IPS-18c (cell line): ENCODE measurements around the gene CD79A.

ENCODE experiments used
- H3K4me3 ChIP-seq: 2 replicates; pipeline ENCODE4 v1.7.0; 2013; ENCODE audit warnings: low read depth, mild to moderate bottlenecking, low read length, moderate library complexity; ENCODE audit not compliant: insufficient read depth
- H3K9me3 ChIP-seq: one replicate; pipeline ENCODE4 v1.6.1; 2013; ENCODE audit warnings: mild to moderate bottlenecking, low read length, moderate library complexity; ENCODE audit not compliant: control insufficient read depth, insufficient read depth

CD79A gene

DNA sequence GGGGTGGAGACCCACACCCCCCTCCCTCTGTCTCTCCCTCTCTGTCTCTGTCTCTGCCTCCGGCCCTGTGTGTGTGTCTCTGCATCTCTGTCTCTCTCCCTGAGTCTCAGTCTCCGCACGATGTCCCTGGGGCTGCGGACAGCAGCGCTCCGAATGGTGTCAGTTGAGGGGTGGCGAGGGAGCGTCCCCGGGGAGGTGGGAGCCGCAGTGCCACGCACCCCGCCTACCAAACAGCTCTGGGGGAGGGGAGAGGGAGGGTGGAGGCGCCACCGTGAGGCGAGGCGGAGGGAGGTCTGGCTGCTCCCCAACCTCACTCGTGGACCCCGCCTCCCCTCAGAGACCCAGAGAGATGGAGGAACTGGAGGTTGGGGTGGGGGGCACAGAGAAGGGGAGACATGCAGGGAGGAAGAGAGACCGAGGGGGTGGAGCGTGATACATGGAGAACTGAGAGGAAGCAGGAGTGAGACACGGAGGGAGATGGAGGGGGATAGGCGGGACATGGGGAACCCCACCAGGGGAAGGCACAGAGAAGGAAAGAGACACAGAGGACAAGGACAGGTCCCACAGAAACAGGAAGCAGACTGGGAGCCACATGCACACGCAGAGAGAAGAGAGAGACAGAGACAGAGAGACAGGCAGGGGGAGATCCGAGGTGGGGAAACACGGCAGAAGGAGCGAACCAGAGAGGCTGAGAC lies 44.0 kb downstream of the CD79A start:
- no peak overlapping the region for H3K4me3 ChIP-seq

DNA sequence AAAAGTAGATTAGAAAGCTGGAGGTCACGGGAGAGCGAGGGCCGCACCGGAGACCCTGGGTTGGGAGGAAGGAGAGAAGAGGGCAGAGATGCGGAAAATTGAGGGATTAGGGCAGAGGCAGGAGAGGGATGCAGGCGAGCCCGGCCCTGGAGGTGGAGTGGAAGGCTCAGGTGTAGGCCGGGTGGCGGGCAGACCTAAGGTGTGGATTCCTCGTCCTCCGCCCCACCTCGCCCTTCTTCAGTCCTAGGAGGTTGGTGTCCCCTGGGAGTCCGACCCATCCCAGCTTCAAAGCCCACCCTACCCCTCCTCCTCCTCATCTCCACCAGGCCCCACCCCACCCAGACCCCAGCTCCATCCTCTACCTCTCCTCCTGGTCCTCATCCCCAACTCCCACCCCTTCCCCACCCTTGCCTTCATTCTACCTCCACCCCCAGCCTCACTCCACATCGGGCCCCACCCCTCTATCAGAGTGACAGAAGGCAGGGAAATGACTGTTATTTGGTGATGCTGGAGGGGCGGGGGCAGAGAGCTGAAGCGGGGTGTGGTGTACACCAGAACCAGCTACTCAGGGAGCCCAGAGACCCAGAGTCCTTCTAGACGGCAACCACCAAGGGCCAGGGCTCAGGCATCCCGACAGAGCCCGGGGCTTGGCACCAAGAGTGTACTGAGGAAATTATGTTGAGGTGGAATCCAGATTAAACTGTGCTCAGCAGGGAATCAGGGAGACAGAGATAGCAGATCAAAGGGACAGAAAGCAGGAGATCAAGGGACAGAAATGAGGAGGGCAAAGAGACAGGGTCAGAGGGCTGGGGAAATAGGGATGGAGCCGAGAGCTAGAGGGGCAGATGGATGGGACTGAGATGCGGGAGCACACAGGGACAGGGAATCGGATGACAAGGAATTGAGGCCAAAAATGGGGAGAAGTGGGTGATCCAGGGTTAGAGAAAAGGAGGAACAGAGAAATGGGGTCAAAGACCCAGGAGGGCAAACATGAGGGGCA lies 44.8 kb downstream of the CD79A start:
- no peak overlapping the region for H3K4me3 ChIP-seq

More for the DNA sequence above, 44.0 kb downstream of the CD79A start:
- no peaks in the 10 kb centered on the region for H3K9me3 ChIP-seq

DNA sequence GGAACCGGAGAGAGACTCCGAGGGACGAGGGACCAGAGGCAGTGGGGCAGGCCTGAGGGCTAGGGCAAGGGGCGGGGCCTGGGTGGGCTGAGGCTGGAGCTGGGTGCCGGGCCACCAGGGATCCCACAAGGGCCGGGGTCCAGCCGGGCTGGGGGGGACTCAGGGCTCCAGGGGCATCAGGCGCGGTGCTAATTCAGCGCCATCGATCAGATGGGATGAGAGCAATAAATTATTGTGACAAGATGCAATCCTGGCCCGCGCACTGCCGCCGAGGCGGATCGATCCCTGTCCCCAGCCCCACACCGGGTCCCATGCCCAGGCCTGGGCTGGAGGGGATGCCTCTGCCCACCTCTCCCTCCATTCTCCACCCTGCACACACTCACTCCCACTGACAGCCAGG lies 45.5 kb downstream of the CD79A start:
- H3K4me3 ChIP-seq = no peak overlapping the region
- no peaks in the 10 kb centered on the region for H3K9me3 ChIP-seq

More for the DNA sequence above, 44.8 kb downstream of the CD79A start:
- H3K9me3 ChIP-seq = no peaks in the 10 kb centered on the region

DNA sequence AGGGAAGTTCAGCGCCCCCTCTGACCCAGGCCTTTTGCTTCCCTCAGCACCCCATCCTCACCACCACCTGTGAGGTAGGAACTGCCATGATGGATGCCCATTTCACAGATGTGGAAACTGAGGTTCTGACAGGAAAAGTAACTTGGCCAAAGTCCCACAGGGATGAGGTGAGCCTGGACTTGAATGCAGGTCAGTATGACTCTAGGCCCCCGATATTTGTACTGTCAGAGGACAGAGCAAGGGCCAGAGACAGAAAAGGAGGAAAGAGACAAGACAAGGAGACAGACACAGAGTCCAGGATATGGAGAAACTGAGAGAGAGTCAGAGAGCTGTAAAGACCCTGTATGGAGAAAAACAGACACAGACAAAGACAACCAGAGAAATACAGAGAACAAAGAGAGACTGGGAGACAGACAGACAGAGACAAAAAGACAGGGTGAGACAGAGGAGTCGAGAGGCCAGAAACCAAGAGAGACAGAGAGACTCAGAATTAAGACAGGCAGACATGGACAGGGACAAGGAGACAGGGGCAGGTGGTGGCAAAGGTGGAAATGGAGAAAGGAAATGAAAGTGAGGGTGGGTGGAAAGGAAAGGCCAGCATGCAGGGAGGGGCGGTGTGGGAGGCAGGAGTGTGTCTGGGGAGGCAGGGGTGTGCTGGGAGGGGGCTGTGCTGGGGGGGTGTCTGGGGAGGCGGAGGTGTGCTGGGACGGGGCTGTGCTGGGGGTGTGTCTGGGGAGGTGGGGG lies 46.1 kb downstream of the CD79A start:
- Histone ChIP-seq H3K4me3 (no peak overlapping the region), H3K9me3 (no peaks in the 10 kb centered on the region)

DNA sequence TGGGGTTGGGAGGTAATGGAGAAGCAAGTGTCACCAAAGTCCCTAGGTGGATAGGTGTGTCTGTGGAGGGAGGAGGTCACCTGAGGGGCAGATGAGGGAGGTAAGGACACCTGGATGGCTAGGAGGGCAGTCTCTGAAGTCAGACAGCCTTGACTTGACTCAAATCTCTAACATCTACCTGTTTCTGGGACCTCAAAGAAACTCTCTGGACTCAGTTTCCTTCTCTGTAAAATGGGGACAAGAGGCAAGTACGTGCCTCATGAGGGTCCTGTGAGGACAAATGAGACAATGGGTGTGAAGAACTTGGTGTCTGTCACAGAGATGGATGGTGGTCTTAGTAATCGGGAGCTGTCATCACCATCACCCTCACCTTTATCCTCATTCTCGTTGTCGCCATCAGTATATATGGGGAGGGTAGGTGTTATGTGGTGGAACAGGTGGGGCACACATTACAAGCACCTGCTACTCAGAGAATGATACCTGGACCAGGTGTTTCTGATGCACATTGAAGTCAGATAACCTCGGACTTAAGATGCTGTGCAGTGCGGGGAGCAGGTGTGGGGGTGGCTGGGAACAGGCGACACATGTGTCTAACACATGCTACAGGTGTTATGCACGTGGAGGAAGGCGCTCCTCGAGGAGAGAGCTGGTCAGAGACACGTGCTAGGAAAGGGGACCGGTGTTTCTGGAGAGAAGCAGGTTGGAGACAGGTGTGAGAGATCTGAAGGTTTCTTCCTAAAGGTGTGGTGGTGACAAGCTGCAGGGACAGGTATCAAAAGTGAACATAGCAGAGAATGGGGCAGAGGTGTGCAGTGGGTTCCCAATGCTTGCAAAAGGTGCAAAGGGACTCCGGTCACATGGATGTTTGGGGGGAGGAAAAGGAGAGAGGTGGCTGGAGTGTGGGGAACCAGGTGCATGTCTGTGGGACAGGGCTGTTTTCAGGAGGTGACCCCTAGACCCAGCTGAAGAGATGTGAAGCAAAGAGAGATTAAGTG lies 47.4 kb downstream of the CD79A start:
- H3K4me3 ChIP-seq = no peak overlapping the region
- H3K9me3 ChIP-seq = no peaks in the 10 kb centered on the region

DNA sequence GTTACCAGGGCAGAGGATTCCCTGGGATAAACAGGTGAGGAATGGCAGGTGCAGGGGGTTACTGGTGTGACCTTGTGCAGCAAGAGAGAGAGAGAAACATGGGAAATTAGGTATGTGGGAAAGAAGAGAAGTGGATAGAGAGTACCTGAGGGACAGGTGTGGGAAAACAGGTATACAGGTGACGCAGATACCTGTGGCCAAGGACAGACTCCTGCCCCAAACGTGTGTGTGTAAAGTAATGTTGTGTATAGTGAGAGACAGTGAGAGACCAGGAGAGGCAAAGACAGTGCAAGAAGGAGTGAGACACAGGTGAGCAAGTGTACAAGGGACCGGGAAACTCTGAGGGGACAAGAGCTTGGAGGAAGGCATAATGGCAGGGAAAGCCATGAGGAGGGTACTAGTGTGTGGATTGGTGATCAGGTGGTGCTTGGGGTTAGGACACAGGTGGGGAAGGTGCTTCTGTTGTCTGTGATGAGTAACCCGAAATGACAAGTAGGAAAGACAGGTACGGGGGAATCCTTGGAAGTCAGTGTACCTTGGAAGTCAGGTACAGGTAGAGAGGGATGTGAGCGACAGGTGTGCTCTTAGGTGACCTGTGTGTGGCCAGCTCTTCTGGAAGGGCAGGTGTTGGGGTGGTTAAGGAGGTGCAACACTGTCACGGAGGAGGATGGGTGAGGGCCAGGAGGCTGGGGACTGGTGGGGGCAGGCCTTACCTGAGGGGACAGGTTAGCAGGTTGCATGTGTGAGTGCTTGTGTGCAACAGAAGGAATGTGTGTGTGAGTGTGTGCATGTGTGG lies 48.3 kb downstream of the CD79A start:
- no peak overlapping the region for H3K4me3 ChIP-seq
- no peaks in the 10 kb centered on the region for H3K9me3 ChIP-seq

DNA sequence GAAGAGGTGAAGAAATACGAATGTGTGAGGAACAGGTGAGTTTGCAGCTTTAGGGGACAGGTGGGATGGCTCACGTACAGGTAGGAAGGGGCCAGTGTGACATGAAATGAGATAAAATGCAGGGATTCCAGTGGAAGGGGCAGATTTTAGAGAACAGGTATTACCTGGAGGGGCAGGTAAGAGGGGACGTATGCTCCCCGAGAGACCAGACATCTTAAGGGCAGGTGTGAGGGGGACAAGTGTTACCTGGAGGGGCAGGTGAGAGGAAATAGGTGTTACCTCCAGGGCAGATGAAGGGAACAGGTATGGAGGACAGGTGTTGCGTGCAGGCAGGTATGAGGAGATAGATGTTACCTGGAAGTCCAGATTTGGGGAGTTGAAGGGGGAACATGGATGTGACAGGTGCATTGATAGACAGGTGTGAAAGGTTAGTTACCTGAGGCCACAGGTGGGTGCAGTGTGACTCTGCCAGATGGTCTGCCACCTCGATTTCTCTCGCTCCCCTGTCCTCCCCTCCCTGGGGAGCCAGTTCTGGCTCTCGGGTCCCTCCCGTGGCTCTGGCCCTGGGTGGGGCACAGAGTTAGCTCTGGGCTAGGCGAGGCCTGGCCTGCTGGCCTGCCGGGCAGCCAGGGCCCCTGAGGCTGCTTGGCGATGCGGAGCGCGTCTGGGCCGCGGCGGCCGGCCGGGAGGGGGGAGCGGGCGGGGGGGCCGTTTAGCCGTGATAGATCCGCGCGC lies 49.1 kb downstream of the CD79A start:
- Histone ChIP-seq H3K4me3 (no peak overlapping the region), H3K9me3 (no peaks in the 10 kb centered on the region)

DNA sequence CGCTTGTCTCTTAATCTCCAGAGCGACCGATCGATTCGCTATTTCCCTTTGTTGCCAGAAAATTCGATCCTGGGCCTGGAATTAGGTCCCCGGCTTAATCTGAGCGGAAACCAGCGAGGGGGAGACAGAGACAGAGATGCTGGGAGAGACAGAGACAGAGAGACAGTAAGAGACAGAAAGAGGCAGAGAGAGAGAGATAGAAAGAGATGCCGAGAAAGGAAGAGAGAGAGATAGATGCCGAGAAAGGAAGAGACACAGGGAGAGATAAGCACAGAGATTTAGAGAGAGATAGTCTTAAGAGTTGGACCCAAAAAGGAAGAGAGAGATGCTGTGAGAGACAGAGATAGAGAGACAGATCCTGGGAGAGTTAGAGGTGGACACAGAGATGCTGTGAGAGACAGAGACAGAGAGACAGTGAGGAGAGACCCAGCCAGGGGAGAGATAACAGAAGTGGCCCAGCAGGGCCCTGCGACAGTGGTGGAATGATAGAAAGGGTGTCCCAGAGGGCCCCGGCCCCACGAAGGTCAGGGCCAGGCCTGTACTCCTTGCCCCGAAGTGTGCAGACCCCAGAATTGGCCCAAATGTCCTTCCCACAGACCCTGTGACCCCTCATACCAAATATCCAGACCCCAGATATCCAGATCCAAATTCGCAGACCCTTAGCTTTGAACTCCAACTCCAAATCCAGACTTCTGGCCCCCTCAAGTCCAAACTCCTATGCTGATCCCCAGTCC lies 49.9 kb downstream of the CD79A start:
- H3K4me3 ChIP-seq = 0 out of 2 replicates have a peak overlapping the region, but pooled peaks have one; percentile 24
- no peaks in the 10 kb centered on the region for H3K9me3 ChIP-seq

DNA sequence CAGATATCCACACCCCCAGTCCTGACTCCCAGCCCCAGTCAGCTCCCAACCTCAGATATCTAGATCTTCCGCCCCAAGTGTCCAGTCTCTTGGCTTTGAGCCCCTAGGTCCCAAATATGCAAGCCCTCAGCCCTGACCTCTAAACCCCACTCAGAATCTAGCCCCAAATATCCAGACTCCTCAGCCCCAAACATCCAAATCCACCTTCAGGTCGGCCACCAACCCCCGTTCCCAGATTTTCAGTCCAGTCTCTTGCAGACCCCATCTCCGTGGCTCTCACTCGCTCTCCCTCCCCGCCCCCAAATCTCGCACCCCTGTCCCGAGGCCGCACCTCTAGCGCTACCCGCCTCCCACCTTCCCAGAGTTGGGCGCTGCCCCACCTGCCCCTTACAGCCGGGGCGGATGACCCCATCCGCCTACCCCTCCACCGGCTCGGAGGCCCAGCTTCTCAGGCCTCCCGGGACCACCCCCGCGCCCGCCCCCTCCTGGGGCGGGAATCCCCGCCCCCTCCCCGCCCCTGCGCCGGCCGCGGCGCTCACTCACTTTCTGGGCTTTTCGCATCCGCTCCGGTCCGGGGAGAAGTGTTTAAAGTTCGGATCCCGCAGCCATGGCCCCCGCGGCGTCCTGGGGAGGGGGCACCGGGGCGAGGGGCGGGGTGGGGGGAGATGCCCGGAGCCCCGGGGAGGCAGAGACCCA lies 50.6 kb downstream of the CD79A start:
- Histone ChIP-seq H3K9me3 (no peaks in the 10 kb centered on the region), H3K4me3 (peak overlapping the region; percentile 45)

DNA sequence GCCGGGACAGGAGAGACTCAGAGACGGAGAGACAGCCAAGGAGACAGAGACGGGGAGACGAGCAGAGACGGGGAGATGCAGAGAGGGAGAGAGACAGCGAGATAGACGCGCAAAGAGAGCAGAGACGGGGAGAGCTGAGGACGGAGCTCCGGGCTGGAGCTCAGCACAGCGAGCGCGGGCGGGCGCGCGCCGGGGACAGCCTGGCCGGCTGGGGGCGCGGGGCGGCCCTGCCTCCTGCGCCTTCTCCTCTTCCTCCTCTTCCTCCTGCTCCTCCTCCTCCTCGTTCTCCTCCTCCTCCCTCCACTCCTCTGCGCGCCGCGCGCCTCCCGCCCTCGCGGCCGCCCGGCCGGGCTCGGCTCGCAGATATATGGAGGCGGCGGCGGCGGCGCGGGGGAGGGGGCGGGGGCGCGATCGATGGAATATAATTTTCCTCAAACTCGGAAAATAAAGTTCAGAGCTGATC lies 51.2 kb downstream of the CD79A start, which contains the start of gene ERFL:
ERFL (minus strand) TSS at position 229 of the 463 bp plus-strand sequence. CDS start 15,530 bp downstream, outside the sequence.
- H3K9me3 ChIP-seq = no peaks in the 10 kb centered on the region
- peak within 1 kb of the TSS; percentile 45 for H3K4me3 ChIP-seq

DNA sequence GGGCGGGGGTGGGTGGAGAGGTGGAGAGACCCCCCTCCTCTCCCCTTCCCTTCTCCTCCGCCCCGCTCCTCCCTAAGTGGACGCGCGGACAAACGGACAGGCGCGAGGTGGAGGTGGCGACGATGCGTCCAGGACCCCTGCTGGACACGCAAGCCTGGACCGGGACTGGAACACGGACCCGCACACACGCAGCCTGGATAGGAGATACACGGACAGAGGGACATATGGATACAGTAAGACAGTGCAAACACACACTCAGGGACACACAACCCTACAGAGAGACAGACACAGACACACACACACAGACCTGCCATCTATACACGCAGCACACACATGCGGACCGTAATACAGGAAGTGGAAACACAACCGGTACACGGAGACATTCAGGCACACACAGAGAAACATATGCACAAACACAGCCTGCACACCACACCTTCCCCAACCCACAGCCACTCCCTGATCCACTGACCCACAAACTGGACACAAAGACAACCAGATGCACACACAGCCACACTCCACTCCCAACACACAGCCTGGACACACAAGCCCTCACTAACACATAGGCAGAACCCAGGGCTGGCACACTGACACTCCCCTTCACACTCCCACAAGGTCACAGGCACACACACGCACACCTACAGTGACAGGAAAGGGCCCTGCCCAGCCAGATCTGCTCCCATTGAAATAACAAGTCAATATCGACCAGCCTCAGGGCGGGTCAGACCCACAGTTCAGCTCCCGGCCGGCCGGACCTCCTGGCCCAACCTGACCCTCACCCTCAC lies 51.9 kb downstream of the CD79A start:
- Histone ChIP-seq H3K4me3 (0 out of 2 replicates have a peak overlapping the region, but pooled peaks have one; percentile 45), H3K9me3 (no peaks in the 10 kb centered on the region)

DNA sequence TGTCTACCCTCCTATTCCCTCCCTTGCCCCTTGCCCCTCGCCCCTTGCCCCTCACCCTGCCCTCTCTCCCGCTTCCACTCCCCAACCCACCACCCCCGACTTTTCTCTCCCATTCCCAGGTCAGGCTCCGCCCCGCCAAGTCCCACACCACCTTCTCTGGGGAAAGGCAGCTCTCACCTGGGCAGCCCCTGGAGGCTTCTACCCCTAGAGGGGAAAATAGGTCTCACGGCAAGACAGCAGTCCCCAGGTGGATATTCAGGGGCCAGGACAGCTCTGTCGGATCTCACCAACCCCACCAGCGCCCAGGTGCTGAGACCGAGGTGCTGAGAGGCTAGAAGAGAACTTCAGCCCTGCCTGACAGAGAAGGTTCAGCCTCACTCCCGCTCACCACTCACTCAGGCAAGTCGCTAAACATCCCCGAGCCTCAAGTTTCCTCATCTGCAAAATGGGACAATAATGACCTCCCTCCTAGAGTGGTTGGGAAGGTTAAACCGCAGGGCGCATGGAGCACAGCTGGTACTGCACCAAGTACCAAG lies 52.5 kb downstream of the CD79A start:
- H3K9me3 ChIP-seq = no peaks in the 10 kb centered on the region
- no peak overlapping the region for H3K4me3 ChIP-seq

DNA sequence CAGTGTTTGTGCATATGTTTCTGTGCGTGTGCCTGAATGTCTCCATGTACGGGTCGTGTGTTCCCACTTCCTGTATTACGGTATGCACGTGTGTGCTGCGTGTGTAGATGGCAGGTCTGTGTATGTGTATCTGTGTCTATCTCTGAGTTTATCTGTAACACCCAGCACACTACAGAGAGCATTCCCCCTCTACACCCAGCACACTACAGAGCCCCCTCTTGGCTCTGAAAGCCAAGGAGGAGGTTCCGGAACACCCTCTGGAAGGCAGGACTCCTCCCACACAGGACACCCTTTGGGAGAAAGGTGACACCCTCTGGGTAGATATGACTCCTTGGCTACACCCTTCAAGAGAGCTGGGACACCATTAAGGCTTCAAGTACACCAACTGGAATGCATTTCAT lies 53.2 kb downstream of the CD79A start:
- no peaks in the 10 kb centered on the region for H3K9me3 ChIP-seq

More for the DNA sequence above, 53.2 kb downstream of the CD79A start:
- no peak overlapping the region for H3K4me3 ChIP-seq
